Epithelial cell of umbilical artery (primary cell): ENCODE results near the gene MSANTD7. TPM values are rescaled to one million over a fixed set of nuclear protein-coding genes. Genes with fewer than 3 reads are reported as not detected.

Experiments
- total RNA-seq: library from RNA; depleted of rRNA; stranded (reverse); fragments of >200 nt; gene quantifications from 2 replicates; pipeline ENCODE4 v1.2.3, GENCODE V29; 2014

The MSANTD7 gene, protein sequence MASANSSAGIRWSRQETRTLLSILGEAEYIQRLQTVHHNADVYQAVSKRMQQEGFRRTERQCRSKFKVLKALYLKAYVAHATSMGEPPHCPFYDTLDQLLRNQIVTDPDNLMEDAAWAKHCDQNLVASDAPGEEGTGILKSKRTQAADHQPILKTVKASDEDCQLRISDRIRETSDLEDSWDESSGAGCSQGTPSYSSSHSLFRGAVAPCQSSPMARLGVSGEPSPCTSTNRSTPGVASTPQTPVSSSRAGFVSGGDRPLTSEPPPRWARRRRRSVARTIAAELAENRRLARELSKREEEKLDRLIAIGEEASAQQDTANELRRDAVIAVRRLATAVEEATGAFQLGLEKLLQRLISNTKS
- 20.1 and 24.8 TPM in 2 replicates for total RNA-seq

DNA sequence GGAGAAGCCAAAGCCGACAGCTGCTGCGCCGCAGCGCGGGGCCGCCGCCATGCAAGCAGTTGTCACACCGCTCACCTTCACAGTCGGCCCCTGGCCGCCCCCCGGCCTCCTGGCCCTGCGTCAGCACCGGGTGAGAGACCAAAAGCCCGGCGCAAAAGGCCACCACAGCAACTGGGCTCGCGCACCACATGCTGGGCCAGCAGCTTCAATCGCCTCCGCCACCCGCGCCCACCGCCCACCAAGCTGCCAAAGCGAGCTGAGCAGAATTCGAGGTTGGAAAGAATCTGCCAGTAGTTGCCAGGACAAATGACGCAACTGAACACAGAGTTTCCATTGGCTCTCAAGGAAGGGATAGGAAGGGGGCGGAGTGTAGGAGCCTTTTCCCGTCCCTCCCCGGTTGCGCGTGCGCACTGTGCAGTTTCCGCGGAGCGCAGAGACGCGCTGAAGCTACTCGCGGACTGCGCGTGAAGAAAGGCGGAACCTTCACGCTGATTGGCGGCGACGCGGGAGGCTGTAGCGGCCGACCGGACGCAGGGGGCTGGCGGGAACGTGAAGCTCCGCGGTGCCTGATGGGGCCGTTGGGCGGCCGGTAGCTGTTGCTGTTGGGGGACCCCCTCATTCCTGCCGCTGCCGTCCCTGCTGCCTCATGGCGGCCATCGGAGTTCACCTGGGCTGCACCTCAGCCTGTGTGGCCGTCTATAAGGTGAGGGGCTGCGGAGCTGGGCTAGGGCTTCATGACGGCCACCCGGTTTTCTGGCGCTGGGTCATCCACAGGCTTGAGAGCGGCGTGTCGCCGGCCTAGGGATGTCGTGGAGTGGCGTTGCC, at the start of gene MSANTD7, which contains the start of the genes CDNF and HSPA14:
TSS of gene MSANTD7 (plus strand) at position 550 of the 825 bp plus-strand sequence. CDS start 3,979 bp downstream, outside the sequence.
TSS of gene CDNF (minus strand) at position 281 of the 825 bp plus-strand sequence. CDS start at position 190, 91 bp downstream.
TSS of gene HSPA14 (plus strand) at position 550 of the 825 bp plus-strand sequence. CDS start at position 647, 97 bp downstream.

DNA sequence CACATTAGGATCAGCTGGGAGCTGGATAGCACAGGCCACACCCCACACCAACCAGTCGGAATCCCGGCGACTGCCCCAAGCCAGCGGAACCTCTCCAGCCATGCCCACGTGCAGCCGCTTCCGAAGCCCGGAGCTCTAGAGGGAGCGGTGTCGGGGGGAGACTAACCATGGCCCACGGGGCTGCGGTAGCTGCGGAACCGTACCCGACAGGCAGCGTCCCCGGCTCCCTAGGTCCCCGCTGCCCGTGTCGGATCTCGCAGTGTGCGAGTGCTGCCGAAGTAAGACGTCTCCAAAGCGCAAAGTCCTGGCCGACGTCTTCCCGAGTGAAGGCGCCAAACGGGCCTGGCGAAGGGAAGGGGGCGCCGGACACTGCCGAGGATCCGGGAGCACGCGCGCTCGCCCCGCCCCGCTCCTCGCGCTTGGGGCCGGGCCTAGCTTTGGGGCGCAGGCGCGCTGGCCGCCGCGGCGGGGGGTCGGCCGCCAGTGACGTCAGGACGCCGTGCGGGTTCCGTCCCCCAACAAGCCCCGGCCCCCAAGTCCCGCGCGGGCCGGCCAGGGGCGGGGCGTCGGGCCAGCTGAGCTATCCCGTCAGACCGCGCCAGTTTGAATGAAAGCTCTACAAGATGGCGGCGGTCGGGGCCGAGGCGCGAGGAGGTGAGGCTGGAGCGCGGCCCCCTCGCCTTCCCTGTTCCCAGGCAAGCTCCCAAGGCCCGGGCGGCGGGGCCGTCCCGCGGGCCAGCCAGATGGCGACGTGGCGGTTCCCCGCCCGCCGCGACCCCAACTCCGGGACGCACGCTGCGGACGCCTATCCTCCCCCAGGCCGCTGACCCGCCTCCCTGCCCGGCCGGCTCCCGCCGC, 40.4 kb downstream of the MSANTD7 start, which contains the start of gene SUV39H2:
TSS of gene SUV39H2 (plus strand) at position 601 of the 858 bp plus-strand sequence. CDS start at position 624, 23 bp downstream.

Other genes with a start within 250 kb of the MSANTD7 start
- gene FAM107B, start 63.4 kb upstream of the MSANTD7 start, total RNA-seq, result 112 and 146 TPM in 2 replicates
- gene CDNF, start 269 bp upstream of the MSANTD7 start, total RNA-seq, result 0.32 and 0.61 TPM in 2 replicates
- 14.9 and 23.1 TPM in 2 replicates for gene HSPA14, start within 50 bp of the MSANTD7 start, total RNA-seq
- gene SUV39H2, start 40.6 kb downstream of the MSANTD7 start, total RNA-seq, result 17.2 and 30.2 TPM in 2 replicates
- 6.2 and 8.5 TPM in 2 replicates for gene DCLRE1C, start 115.8 kb downstream of the MSANTD7 start, total RNA-seq
- 0.61 TPM in 1 of 2 replicates, not detected in the other for gene MEIG1, start 121.1 kb downstream of the MSANTD7 start, total RNA-seq
- gene OLAH, start 205.6 kb downstream of the MSANTD7 start, total RNA-seq, result under 0.01 TPM in 1 of 2 replicates, not detected in the other